ENCODE results near the gene RAD52.

The RAD52 gene

GRCh38 chr12:958588-959123 lies 9.2 kb upstream of the RAD52 start:
- Histone ChIP-seq H3K9me3 (no peaks in the 10 kb centered on the region), H3K4me1 (peaks cover 0 to 2% (median 0%) of the 10 kb centered on the region in 4 donors), H3K4me3 (no peak overlapping the region), H3K36me3 (no peaks in the 10 kb centered on the region), H3K27me3 (no peaks in the 10 kb centered on the region), H3K27ac (no peak overlapping the region)
- TF ChIP-seq CTCF (IDR thresholded peaks at IDR 0.05) = no peak
- intact Hi-C loops (cut with DNase I; ENCODE audit: low total_unique reads) = loop anchor here (10.0 kb wide), 1 partner anchor 134 kb away; no protein-coding TSS in a partner anchor
- DNase-seq = no peak

GRCh38 chr12:955939-956338 lies 6.4 kb upstream of the RAD52 start:
- H3K27me3 ChIP-seq = no peaks in the 10 kb centered on the region
- DNase-seq = no peak
- H3K36me3 ChIP-seq = no peaks in the 10 kb centered on the region
- peaks cover 0 to 2% (median 0%) of the 10 kb centered on the region in 4 donors for H3K4me1 ChIP-seq
- TF ChIP-seq CTCF (IDR thresholded peaks at IDR 0.05) = no peak
- H3K9me3 ChIP-seq = no peaks in the 10 kb centered on the region
- no peak overlapping the region for H3K4me3 ChIP-seq
- intact Hi-C loops (cut with DNase I; ENCODE audit: low total_unique reads) = loop anchor here (10.0 kb wide), 1 partner anchor 131 kb away; no protein-coding TSS in a partner anchor
- H3K27ac ChIP-seq = no peak overlapping the region

GRCh38 chr12:954741-955140 lies 5.2 kb upstream of the RAD52 start:
- H3K4me1 ChIP-seq = peaks cover 0 to 7% (median 3%) of the 10 kb centered on the region in 4 donors
- H3K36me3 ChIP-seq = no peaks in the 10 kb centered on the region
- H3K27ac ChIP-seq = no peak overlapping the region
- intact Hi-C loops (cut with DNase I; ENCODE audit: low total_unique reads) = loop anchor here (5.0 to 10.0 kb wide), 2 partner anchors 130 to 138 kb away; no protein-coding TSS in a partner anchor
- DNase-seq = no peak
- H3K4me3 ChIP-seq = no peak overlapping the region
- no peak for TF ChIP-seq CTCF (IDR thresholded peaks at IDR 0.05)
- H3K9me3 ChIP-seq = no peaks in the 10 kb centered on the region
- H3K27me3 ChIP-seq = no peaks in the 10 kb centered on the region

GRCh38 chr12:953776-954175 lies 4.3 kb upstream of the RAD52 start:
- TF ChIP-seq CTCF (IDR thresholded peaks at IDR 0.05) = no peak
- H3K9me3 ChIP-seq = no peaks in the 10 kb centered on the region
- H3K4me3 ChIP-seq = no peak overlapping the region
- peaks cover 0 to 9% (median 3%) of the 10 kb centered on the region in 4 donors for H3K4me1 ChIP-seq
- DNase-seq = no peak
- no peaks in the 10 kb centered on the region for H3K27me3 ChIP-seq
- intact Hi-C loops (cut with DNase I; ENCODE audit: low total_unique reads) = loop anchor here (5.0 to 10.0 kb wide), 2 partner anchors 129 to 139 kb away; no protein-coding TSS in a partner anchor
- no peaks in the 10 kb centered on the region for H3K36me3 ChIP-seq
- H3K27ac ChIP-seq = no peak overlapping the region

GRCh38 chr12:951176-951575 lies 1.7 kb upstream of the RAD52 start:
- Histone ChIP-seq H3K27ac (no peak overlapping the region), H3K27me3 (no peaks in the 10 kb centered on the region), H3K36me3 (no peaks in the 10 kb centered on the region), H3K4me1 (peaks cover 0 to 27% (median 9%) of the 10 kb centered on the region in 4 donors), H3K4me3 (no peak overlapping the region), H3K9me3 (no peaks in the 10 kb centered on the region)
- TF ChIP-seq CTCF (IDR thresholded peaks at IDR 0.05) = no peak
- no peak for DNase-seq
- intact Hi-C loops (cut with DNase I; ENCODE audit: low total_unique reads) = loop anchor here (5.0 to 10.0 kb wide), 2 partner anchors 126 to 141 kb away; no protein-coding TSS in a partner anchor

Measured in tibial artery (tissue), 4 donors.